Erythroblast (primary cell): ENCODE data around the gene PLK2.

Experiments
- GATA1 ChIP-seq: IDR thresholded peaks from 2 replicates; pipeline ENCODE4 v1.6.1; 2011; ENCODE audit warnings: low read depth, mild to moderate bottlenecking, control low read depth, low read length, moderate library complexity
- POLR2A ChIP-seq: IDR thresholded peaks from 2 replicates; pipeline ENCODE4 v1.6.1; 2011; ENCODE audit warnings: mild to moderate bottlenecking, low read length

DNA sequence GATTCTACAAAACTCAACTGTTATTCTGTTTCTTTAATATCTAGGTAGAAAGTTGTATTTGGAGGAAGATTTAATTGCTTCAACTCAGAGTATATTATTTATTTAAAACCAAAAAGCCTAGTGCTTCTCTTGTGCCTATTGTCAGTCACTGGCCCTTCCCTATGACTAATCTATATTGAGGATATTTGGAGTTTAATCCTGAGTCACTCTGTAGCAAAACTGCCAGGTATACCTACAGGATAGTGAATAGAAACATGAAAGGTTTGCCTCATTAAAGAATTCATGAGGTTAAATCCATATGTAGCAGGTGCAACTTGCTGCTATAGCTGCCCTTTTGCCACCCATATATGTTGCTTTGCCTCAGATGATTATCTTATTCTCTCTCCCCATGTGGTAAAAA is 15.1 kb downstream of the PLK2 start:
- TF ChIP-seq POLR2A = no peak
- no peak for TF ChIP-seq GATA1
